ENCODE data around the gene RFC1.

DNA sequence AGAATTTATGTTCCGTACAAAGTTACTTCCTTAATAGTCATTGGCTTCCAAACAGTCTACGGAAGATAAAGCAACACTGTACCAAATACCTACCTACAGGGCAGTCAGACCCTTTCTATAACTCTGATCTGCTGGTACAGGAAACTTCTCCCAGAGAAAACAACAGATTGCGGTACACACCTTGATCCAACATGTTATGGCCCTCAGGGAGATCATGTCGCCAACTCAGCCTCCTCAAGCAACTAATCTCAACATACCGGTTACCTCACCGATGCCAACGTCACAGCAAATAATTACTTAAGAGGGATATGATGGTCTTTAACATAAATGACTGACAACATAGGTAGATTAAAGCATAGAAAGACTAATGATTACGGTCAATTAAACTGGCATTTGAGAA is 70.4 kb downstream of the RFC1 start:
- TF ChIP-seq, protein P1, sequence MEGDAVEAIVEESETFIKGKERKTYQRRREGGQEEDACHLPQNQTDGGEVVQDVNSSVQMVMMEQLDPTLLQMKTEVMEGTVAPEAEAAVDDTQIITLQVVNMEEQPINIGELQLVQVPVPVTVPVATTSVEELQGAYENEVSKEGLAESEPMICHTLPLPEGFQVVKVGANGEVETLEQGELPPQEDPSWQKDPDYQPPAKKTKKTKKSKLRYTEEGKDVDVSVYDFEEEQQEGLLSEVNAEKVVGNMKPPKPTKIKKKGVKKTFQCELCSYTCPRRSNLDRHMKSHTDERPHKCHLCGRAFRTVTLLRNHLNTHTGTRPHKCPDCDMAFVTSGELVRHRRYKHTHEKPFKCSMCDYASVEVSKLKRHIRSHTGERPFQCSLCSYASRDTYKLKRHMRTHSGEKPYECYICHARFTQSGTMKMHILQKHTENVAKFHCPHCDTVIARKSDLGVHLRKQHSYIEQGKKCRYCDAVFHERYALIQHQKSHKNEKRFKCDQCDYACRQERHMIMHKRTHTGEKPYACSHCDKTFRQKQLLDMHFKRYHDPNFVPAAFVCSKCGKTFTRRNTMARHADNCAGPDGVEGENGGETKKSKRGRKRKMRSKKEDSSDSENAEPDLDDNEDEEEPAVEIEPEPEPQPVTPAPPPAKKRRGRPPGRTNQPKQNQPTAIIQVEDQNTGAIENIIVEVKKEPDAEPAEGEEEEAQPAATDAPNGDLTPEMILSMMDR (IDR thresholded peaks at IDR 0.05; ENCODE audit: poor library complexity), result no peak
- TF ChIP-seq EZH2 (IDR thresholded peaks at IDR 0.05; ENCODE audit: borderline replicate concordance) (no peak), EZH2phosphoT487 (IDR thresholded peaks at IDR 0.05; ENCODE audit: low read depth, severe bottlenecking, unreplicated experiment) (no peak)
